H1 (cell line): ENCODE data around the gene PIM1.

Source experiments
- ATF2 ChIP-seq: IDR thresholded peaks from 2 replicates; pipeline ENCODE4 v1.6.1; 2012; ENCODE audit warnings: low read length, inconsistent platforms
- BACH1 ChIP-seq: IDR thresholded peaks from 2 replicates; pipeline ENCODE4 v1.6.1; 2012; ENCODE audit warnings: low read length, improper control_type of control experiment
- CREB1 ChIP-seq: IDR thresholded peaks from 2 replicates; pipeline ENCODE4 v1.6.1; 2012; ENCODE audit warnings: inconsistent platforms
- CTCF ChIP-seq, 3 experiments: IDR thresholded peaks; 1 replicate in 2 of 3; 2 replicates in 1 of 3; pipeline versions ENCODE4 v1.5.1 to v1.6.1; 2011; ENCODE audit warnings: low read length in 3 of 3, mild to moderate bottlenecking in 3 of 3, inconsistent platforms in 2 of 3, low read depth in 1 of 3, moderate library complexity in 1 of 3; ENCODE audit not compliant: insufficient read depth in 1 of 3; ENCODE audit errors: control extremely low read depth in 1 of 3
- EP300 ChIP-seq, 2 experiments: IDR thresholded peaks; 1 replicate in 1 of 2; 2 replicates in 1 of 2; pipeline ENCODE4 v1.6.1; 2011 to 2012; ENCODE audit warnings: low read depth in 2 of 2, low read length in 2 of 2, mild to moderate bottlenecking in 2 of 2, borderline replicate concordance in 1 of 2, inconsistent platforms in 1 of 2, moderate library complexity in 1 of 2
- EZH2 ChIP-seq: fragments of 200-600 bp; sonication (generic); IDR thresholded peaks from 2 replicates; pipeline ENCODE4 v1.7.1; 2012; ENCODE audit warnings: low read depth, mild to moderate bottlenecking, moderate library complexity, low read length, inconsistent platforms; ENCODE audit not compliant: severe bottlenecking
- JUN ChIP-seq: IDR thresholded peaks from 2 replicates; pipeline ENCODE4 v1.6.1; 2011; ENCODE audit warnings: low read depth, mild to moderate bottlenecking, improper control_type of control experiment, low read length
- MAFK ChIP-seq: IDR thresholded peaks from 2 replicates; pipeline ENCODE4 v1.6.1; 2012; ENCODE audit warnings: low read depth, mild to moderate bottlenecking, improper control_type of control experiment, low read length
- MAX ChIP-seq: IDR thresholded peaks from 2 replicates; pipeline ENCODE4 v1.6.1; 2012; ENCODE audit warnings: inconsistent platforms
- PHF8 ChIP-seq: fragments of 200-600 bp; sonication (generic); conservative IDR thresholded peaks from 2 replicates; pipeline ENCODE4 v1.7.1; 2012; ENCODE audit warnings: low read depth, mild to moderate bottlenecking, inconsistent platforms, low read length, moderate library complexity
- POLR2A ChIP-seq, 2 experiments: IDR thresholded peaks; 1 replicate in 1 of 2; 2 replicates in 1 of 2; pipeline ENCODE4 v1.6.1; 2011; ENCODE audit warnings: low read depth in 2 of 2, low read length in 2 of 2, mild to moderate bottlenecking in 2 of 2; ENCODE audit errors: control extremely low read depth in 1 of 2
- POU5F1 ChIP-seq: IDR thresholded peaks from 2 replicates; pipeline ENCODE4 v1.6.1; 2011; ENCODE audit warnings: low read depth, mild to moderate bottlenecking, low read length, moderate library complexity
- RAD21 ChIP-seq, 2 experiments: IDR thresholded peaks in 1 of 2; conservative IDR thresholded peaks in 1 of 2; 2 replicates each; pipeline ENCODE4 v1.6.1; 2011; ENCODE audit warnings: low read depth in 2 of 2, low read length in 2 of 2, improper control_type of control experiment in 1 of 2, inconsistent platforms in 1 of 2, mild to moderate bottlenecking in 1 of 2, moderate library complexity in 1 of 2
- SRF ChIP-seq: IDR thresholded peaks from 2 replicates; pipeline ENCODE4 v1.6.1; 2011; ENCODE audit warnings: mild to moderate bottlenecking, low read depth, low read length, moderate library complexity

GRCh38 chr6:37205175-37205996 is 35.4 kb downstream of the PIM1 start:
- TF ChIP-seq RAD21 (IDR thresholded peaks at IDR 0.05 in 1 of 2, conservative IDR thresholded peaks at IDR 0.05 in 1 of 2; ENCODE audit: low read depth in 2 of 2, low read length in 2 of 2) (no peak), ATF2 (no peak), CTCF (IDR thresholded peaks at IDR 0.05; ENCODE audit: control extremely low read depth in 1 of 3, insufficient read depth in 1 of 3, low read depth in 1 of 3, low read length in 3 of 3) (no peak), POLR2A (IDR thresholded peaks at IDR 0.05; ENCODE audit: control extremely low read depth in 1 of 2, low read depth in 2 of 2, low read length in 2 of 2) (no peak), MAX (no peak), SRF (no peak), EZH2 (no peak), MAFK (no peak), BACH1 (no peak), PHF8 (no peak), POU5F1 (no peak), CREB1 (no peak), EP300 (IDR thresholded peaks at IDR 0.05; ENCODE audit: borderline replicate concordance in 1 of 2, low read depth in 2 of 2, low read length in 2 of 2) (no peak), JUN (no peak)
